HG03066 (cell line): ENCODE data around the gene TMEM161B.
"Not testable (repeated sequence)": the region's sequence is repeated elsewhere in the genome, so short reads cannot be mapped to it uniquely, and the experiment has no call there.

Experiments
- ATAC-seq: cut with Tn5 transposase; IDR thresholded peaks from one replicate; pipeline ENCODE4 v1.9.1; 2021; ENCODE audit warnings: low read depth; ENCODE audit not compliant: unreplicated experiment

TMEM161B gene

DNA sequence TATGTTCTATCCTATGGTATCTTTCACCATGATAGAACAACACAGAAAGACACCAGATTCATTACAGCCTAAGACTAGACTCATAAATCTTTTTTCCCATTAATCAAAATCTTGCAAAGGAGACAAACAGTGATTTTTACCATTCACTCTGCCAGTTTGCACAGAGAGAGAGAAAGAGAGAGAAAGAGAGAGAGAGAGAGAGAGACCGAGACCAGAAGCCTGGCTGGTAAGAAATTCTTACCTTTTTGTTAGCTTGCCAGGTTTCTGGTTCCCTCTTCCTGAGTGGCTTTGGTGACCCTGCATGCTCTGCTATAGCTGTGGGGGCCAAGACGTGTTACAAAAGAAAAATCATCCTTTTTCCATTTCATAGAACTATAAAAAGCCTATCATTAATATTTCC is 18.6 kb downstream of the TMEM161B start:
- no peak for ATAC-seq

DNA sequence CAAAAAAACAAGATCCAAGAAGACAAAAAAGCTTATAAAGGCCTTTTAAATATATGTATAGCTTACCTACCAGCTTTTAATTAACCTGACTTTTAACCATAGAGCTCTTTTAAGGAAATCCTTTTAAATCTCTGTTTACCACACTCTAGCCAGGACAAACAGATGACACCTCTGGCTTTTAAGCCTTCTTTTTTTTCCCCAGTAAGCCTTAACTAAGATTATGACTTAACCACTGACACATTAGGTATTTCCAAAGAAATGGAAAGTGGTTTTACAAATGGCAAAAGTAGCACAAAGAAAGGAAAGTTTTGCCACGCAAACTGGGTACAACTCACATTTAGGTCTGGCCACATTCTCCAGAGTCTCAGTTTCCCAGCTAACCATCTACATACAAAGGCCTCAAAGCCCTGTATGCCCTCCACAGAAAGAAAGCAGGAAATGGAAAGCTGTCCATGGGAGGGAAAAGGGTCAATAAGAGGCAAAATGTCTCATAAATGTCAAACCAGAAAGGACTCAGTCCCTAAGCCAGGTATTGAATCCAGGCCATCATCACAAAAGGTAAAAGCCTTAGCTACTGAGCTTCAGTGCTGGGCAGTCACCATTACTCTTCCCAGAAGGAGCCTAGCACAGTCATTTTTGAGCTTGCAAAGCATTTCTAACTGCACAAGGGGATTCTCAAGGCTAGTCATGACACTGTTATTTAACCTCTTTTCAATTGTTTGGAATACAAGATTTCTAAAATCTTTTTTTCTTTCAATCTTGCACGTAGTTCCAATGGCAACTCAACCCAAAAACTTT is 19.7 kb downstream of the TMEM161B start:
- no peak for ATAC-seq

DNA sequence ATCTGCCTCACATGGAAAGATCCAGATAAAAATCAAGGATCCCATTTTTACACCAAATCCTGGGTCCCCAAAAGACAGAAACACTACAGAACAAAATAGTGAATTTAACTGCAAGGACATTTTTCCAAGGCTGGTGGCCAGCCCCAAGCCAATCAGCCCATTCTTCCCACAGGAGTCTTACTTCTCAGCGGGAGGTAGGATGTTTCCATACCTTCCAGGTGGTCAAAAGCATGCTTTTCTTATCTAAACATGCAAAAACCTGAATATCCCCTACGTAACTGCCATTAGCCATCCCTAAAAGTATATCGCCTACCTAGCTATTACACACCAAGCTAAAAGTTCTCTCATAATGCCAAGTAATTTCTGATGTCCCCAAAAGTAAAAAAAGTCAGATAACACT is 20.6 kb downstream of the TMEM161B start:
- ATAC-seq = no peak

GRCh38 chr5:88245893-88246244 is 22.8 kb downstream of the TMEM161B start:
- ATAC-seq = no peak

GRCh38 chr5:88245241-88245892 is 23.3 kb downstream of the TMEM161B start:
- ATAC-seq = no peak

- no peak for ATAC-seq
These were observed 24.0 kb downstream of the TMEM161B start for GRCh38 chr5:88244686-88245085.

DNA sequence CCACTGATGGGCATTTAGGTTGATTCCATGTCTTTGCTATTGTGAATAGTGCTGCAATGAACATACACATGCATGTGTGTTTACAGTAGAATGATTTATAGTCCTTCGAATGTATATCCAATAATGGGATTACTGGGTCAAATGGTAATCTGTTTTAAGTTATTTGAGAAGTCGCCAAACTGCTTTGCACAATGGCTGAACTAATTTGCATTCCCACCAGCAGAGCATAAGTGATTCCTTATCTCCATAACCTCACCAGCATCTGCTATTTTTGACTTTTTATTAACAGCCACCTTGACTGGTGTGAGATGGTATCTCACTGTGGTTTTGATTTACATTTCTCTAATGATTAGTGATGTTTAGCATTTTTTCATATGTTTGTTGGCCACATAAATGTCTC is 25.2 kb downstream of the TMEM161B start:
- not testable (repeated sequence) for ATAC-seq

- no peak for ATAC-seq
These were observed 29.9 kb downstream of the TMEM161B start for GRCh38 chr5:88238732-88239131.

DNA sequence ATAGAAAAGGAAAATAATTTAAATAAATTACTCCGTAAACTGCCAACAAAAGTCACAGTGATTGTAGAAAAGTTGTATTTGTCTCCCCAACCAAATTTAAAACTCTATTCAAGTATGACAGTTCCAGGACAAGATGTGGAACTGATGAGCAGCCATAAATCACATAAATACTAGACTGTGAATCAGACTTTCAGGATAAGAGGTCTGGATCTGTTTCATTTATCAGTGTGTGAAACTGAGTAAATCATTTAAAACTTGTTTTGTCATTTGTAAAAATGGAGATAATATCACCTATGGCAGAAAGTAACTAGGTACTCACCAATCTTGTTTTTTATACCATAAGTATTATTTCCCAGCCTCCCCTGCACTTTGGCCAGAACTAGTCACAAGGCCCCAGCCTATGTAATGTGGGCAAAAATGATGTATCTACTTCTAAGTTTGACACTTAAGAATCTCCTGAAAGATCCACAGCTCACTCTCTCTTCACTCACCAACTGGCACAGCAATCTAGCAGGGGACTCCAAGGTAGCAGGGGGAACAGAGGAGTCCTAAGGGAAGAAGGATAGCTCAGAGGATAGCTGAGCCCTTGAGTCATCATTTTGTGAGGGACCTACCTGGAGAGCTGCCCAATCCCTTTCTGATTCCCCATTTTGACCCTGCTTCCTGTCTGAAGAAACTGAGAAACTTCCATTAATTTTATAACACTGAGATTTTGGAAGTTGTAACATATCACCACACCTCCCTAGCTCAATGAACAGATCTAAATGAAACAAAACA is 31.6 kb downstream of the TMEM161B start:
- ATAC-seq = no peak

DNA sequence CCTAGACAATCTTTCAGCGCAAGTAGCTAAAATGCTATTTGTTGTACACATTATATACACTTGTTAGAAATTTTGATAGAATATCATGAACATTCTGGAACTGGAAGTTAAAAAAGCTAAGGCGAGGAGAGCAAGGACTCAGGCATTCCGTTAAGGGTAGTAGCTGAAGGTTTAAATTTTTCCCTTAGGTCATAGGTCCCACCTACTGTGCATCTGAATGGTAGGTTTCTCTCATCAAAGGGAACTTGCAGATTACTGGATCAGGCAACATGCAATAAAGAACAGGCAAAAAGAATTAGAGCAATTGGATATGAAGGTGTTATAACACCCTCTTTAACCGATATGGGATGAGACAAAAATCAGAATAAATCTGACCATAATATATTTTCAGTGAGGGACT is 32.8 kb downstream of the TMEM161B start:
- no peak for ATAC-seq

DNA sequence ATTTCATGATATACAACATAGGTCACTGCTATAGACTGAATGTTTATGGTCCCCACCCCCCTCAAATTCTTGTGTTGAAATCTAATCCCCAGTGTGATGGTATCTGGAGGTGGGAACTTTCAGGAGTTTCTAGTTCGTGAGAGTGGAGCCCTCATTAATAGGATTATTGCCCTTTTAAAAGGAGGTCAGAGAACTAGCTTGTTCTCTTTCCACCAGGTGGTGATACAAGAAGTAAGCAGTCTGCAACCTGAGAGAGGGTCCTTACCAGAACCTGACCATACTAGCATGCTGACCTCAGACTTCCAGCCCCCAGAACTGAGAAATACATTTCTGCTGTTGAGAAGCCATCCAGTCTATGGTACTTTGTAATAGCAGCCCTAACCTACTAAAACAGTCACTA is 33.3 kb downstream of the TMEM161B start:
- ATAC-seq = no peak

- no peak for ATAC-seq
These were observed 38.0 kb downstream of the TMEM161B start for GRCh38 chr5:88230546-88231066.

- peak; percentile 79 for ATAC-seq
These were observed 41.7 kb downstream of the TMEM161B start for GRCh38 chr5:88226881-88227450.

GRCh38 chr5:88214655-88215054 is 54.0 kb downstream of the TMEM161B start:
- ATAC-seq = no peak

DNA sequence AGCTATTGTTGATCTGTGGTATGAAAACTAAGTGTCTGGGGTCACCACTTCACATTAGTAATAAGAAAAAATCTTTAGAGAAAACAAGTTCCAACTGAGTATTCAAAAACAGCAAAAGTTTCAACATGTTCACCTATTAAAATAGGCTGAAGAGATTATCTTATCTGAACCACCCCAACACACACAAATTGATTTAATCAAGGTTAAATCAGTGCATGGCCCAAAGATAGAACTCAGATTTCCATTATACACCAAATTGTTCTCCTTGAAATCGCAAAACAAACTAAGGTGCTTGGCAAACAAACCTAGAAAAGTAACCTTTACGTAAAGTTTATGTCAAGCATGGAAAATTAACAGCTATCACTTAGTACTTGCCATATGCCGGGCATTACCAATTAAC is 61.1 kb downstream of the TMEM161B start:
- ATAC-seq = no peak

- ATAC-seq = peak; percentile 74
These were observed 64.5 kb downstream of the TMEM161B start for GRCh38 chr5:88203981-88204750.

GRCh38 chr5:88195636-88196035 is 73.0 kb downstream of the TMEM161B start:
- ATAC-seq = no peak

DNA sequence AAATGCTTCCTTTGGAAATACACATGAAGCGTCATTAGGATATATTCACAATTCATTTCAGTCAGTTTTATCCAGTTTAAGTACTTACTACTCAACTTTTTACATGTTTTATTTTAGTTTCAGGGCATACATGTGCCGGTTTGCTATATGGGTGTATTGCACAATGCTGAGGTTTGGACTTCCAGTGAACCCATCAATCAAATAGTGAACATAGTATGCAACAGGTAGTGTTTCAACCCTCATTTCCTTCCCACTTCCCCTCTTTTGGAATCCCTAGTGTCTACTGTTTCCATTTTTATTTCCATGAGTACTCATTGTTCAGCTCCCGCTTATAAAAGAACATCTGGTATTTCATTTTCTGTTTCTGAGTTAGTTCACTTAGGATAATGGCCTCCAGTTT is 74.7 kb downstream of the TMEM161B start:
- ATAC-seq = no peak

DNA sequence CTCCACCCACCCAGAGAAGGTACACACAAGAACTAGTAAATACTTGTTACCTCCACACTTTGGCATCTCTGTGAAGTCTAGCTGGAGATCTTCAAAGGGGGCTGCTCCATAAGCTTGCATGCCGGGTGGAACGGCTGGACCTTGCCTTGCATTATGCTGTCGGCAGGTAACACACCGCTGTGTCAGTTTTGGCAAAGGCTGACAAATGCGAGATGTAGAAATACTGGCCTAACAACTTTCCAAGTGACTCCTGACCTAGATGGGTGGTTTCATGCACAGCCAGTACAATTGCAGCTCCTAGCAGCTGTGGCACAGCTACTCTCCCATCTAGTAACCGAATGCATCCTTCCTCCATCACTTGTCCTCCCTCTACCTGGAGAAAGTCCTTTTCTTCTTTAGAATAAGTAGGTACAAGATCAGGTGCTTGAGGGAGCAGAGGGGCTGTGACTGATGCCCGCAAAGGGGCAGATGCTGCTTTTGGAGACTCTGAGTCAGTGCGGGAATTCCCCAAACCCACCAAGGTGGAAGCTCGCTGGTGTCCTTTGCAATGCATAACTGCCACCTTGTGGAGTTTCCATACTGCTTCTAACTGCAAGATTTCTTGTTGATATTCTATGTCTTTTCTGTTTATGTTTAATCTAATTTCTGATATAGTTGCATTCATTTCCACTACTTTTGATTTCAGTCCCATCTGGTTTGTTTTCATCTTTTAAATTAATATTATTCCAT is 78.4 kb downstream of the TMEM161B start:
- ATAC-seq = no peak

- not testable (repeated sequence) for ATAC-seq
These were observed 79.2 kb downstream of the TMEM161B start for GRCh38 chr5:88189484-88189883.
